Fibroblast of peridontal ligament (primary cell): ENCODE measurements around the gene BEST2.

Experiments used
- DNase-seq: peaks from one replicate; pipeline ENCODE4 v3.0.0-alpha.2; 2010; ENCODE audit errors: extremely low read depth

BEST2 gene

DNA sequence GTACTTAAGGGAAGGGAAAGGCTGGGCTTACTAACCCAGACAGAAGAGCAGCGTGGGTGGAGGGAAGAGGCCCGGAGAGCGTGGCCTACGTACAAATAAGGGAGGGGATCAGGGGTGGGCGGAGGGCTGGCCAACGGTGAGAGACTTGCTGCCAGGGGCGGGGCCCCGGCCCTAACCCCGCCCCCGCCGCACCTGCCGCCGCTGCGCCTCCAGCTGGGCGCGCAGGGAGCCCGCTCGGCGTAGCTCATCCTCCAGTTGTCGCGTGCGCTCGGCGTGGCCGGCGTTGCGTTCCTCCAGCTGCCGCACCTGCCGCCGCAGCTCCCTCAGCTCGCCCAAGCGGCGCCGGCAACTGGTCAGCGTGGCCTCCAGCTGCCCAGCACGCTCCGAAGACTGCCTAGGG, 18.1 kb downstream of the BEST2 start:
- DNase-seq: no peak

GRCh38 chr19:12770922-12771321, 19.3 kb downstream of the BEST2 start:
- DNase-seq: no peak

GRCh38 chr19:12772323-12772722, 20.7 kb downstream of the BEST2 start:
- no peak for DNase-seq

DNA sequence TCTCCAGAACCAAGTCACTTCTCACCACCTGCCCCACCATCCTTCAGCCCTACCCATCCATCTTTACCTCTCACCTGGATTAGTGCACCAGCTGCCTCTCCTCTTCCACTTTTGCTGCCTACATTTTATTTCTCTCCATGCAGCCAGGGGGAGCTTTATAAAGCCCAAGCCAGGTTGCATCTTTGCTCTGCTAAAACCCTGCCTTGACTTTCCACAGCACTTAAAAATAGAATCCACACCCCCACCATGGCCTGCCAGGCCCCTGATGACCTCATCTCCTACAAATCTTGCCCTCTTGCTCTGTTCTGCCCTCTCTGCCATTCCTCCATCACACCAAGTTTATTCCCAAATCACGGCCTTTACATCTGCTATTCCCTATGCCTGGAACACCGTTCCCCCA, 22.0 kb downstream of the BEST2 start:
- peak; percentile 73 for DNase-seq

DNA sequence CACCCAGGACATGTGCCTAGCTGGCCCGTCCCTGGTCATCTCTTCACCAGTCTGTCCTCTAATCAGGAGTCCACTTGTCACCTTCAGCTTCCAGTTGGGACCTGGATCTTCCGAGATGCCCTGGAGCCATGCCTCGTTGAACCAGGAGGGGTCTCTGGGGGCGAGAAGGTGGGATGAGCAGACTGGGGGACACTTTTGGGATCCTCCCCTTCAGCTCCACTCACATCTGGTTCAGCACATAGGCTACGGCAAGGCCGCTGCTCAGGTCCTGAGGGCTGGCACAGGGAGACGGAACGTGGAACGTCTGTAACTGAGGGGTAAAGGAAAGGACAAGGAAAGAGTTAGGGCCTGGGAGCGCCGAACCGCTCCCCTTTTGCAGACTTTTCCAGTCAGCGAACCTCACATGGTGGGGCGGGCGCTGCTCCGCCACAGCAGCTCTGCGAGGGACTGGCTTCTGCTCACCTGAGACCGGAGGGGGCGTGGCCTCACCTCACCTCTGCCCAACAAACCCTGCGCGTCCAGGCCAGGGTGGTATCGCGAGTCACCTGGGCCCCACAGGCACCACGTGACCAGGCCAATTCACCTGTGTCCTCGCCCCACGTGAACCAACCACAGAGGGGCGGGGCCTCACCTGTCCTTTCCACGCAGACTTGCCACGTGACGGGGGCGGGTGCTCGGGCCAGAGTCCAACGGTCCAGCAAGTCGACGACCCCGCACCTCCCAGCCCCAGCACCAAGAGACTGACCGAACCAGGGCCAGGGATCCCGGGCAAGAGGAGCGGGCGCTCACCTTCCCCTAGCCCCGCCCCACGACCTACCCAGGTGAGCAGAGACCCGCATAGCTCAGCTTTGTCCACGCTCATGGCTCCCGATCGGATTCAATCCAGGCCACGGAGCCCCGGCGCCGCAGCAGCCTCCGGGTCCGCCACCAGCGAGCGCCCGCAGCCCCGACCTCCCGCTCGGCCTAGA, 23.3 kb downstream of the BEST2 start, which contains the start of gene HOOK2:
TSS of gene HOOK2 (minus strand) at position 965 of the 968 bp plus-strand sequence. CDS start at position 862, 103 bp downstream.
- DNase-seq: no peak

DNA sequence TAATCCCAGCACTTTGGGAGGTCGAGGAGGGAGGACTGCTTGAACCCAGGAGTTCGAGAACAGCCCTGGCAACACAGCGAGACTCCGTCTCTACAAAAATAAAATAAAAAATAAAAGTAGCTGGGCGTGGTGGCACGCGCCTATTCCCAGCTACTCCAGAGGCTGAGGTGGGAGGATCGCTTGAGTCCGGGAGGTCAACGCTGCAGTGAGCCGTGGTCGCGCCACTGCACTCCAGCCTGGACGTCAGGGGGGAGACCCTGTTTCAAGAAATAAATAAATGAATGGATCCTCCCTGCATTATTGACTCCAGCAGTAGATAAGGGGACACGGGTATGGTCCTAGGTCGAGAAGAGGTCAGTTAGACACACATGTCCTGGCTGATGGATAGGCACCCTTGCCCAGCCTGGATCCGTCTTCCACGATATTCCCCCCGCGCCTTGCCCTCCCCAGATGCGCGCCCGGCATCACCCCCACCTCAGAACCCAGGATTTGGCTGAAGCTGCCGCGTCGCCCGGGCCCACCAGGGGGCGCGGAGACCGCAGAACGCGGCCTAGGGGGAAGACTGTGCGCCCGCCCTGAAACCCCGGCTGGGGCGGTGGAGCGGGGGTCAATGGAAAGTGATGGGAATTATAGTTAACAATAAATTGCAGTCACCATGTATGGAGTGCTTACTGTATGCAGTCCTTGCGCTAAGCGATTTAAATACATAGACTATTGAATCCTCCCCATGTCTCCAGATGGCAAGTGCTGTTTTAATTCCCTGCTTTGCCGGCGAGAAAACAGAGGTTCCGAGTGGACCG, 25.8 kb downstream of the BEST2 start:
- DNase-seq: peak; percentile 71

- DNase-seq: peak; percentile 73
Observed at GRCh38 chr19:12778017-12778904, 26.7 kb downstream of the BEST2 start.

- no peak for DNase-seq
Observed at GRCh38 chr19:12778905-12779161, 27.2 kb downstream of the BEST2 start.

- DNase-seq: peak; percentile 91
Observed at GRCh38 chr19:12779162-12779993, 27.8 kb downstream of the BEST2 start.

GRCh38 chr19:12782174-12782423, 30.5 kb downstream of the BEST2 start:
- no peak for DNase-seq

- peak; percentile 82 for DNase-seq
Observed at GRCh38 chr19:12782424-12783290, 31.1 kb downstream of the BEST2 start.

DNA sequence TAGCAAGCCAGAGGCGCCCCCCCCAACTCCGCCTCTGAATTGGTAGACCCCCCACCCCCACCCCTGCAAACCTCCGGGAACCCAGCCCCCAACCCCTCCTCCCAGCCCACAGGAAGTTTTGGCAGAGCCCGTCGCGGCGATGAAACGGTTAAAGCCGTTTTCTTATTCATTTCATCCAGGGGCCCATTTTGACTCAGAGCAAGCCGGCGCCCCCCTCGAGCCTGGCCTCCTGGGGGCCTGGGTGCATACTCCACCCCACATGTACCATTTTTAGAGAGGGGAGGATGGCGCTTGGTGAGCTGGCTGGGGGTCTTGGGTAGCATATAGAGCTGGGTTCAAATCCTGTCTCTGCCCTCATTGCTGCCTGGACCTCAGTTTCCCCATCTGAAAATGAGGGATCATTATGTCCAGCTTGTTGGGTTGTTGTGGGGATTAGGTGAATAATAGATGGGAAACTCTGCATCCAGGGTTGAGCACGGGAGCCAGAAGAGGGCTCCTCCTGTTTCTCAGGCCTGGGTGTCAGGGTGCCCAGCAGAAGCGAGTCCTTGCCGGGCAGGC, 31.8 kb downstream of the BEST2 start:
- no peak for DNase-seq

DNA sequence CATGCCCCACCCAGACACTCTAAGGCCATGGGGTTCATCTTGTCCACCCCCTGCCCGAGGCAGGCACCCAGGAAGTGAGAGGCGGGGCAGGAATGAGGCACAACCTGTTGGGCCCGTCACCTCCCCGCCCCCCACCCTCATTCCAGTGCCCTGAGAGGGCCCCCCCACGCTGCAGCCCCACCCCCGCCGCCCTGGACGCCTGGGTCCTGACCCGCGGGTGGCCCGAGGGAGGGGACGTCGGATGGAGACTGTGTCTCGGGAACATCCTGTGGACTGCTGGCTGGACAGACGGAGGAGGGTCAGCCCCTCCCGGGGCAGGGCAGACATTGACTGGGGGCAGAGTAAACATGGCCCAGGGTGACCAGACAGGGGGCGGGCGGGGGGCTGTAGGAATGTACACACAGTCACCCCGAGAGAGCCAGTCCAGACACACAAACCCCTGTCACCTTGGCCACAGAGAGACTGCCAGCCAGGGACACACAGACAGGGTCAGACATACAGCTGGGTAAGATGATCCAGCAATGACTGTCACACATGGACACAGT, 32.3 kb downstream of the BEST2 start:
- no peak for DNase-seq

- DNase-seq: no peak
Observed at GRCh38 chr19:12784394-12784870, 32.8 kb downstream of the BEST2 start.

- DNase-seq: peak; percentile 39
Observed at GRCh38 chr19:12784871-12785430, 33.4 kb downstream of the BEST2 start.

- no peak for DNase-seq
Observed at GRCh38 chr19:12785431-12786031, 33.9 kb downstream of the BEST2 start.

DNA sequence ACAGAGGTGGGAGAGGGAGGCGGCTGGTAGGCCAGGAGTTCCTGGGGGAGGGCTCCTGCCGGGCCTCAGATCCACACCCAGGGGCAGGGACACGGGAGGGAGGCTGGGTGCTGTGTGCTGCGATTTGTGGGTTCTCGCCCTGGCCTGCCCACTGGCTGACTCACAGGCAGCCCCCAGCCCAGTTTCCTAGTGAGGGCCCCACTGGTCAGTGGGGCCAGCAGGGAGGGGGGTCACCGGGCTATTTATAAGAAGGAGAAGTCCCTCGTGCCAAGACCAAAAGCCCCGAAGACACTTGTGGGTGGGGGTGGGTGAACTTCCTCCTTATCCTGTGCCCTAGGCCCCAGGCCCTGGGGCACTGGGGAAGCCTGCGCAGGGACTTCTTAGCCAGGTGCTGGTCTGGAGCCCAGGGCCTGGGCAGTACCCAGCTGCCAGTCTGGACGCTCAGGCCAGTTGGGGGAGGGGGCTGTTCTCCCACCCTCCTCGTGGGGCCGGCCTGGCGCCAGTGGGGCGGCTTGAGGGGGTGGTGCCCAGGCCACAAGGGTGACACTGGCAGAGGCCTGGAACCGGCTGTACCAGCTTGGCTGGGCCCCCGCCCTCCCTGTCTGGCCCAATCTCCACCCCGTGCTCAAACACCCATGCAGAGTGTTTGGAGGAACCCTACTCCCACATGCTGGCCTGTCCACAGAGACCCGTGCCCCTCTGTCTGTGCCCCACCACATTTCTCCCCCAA, 34.7 kb downstream of the BEST2 start:
- DNase-seq: no peak

- no peak for DNase-seq
Observed at GRCh38 chr19:12786952-12787351, 35.4 kb downstream of the BEST2 start.
